Stimulated activated memory B cell treated with anti-CD40 and anti-IgM and Interleukin-4, amounts not matched to agents 10 μg/mL and 1 μg/mL and 100 μg/mL, for 72 hours (primary cell): ENCODE measurements around the gene NALCN.
"Not testable (repeated sequence)": the region's sequence is repeated elsewhere in the genome, so short reads cannot be mapped to it uniquely, and the experiment has no call there.

ENCODE experiments used
- ATAC-seq: fragments of 150-1000 bp; cut with Tn5 transposase; 2 replicates; pipeline ENCODE4 v1.10.0; 2021
- H3K27ac Mint-ChIP-seq: one replicate; pipeline ENCODE4 v1.8.0; 2022; ENCODE audit warnings: mild to moderate bottlenecking, mixed read lengths
- H3K27me3 Mint-ChIP-seq: one replicate; pipeline ENCODE4 v1.8.0; 2022; ENCODE audit warnings: mixed read lengths
- H3K36me3 Mint-ChIP-seq: one replicate; pipeline ENCODE4 v1.8.0; 2022; ENCODE audit warnings: mixed read lengths
- H3K4me1 Mint-ChIP-seq: one replicate; pipeline ENCODE4 v1.8.0; 2022; ENCODE audit warnings: mixed read lengths
- H3K4me3 Mint-ChIP-seq: one replicate; pipeline ENCODE4 v1.8.0; 2022; ENCODE audit warnings: mild to moderate bottlenecking, moderate library complexity, mixed read lengths
- H3K9me3 Mint-ChIP-seq: one replicate; pipeline ENCODE4 v1.8.0; 2022; ENCODE audit warnings: mixed read lengths

Gene NALCN

GRCh38 chr13:101327871-101328270, 88.4 kb downstream of the NALCN start:
- Mint-ChIP-seq H3K36me3 (no peaks in the 10 kb centered on the region), H3K27me3 (no peaks in the 10 kb centered on the region), H3K4me3 (no peak overlapping the region), H3K27ac (no peak overlapping the region), H3K4me1 (no peaks in the 10 kb centered on the region), H3K9me3 (no peaks in the 10 kb centered on the region)
- ATAC-seq: no peak

DNA sequence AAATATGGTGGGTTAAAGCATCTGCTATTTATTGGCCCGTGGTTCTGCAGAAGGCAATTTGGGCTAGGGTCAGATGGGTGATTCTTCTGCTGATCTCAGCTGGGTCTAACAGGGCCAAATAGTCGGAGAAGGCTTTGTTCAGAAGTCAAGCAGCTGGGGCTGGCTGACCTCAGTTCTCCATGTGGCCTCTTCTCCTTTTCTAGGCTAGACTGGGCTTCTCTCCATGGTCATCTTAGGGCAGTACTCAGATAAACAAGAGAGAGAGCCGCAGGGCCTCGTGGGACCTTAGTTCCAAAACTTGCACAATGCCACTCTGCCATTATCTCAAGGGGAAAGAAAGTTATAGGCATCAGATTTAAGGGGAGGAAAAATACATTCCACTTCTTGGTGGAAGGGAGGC, 89.6 kb downstream of the NALCN start:
- no peak overlapping the region for H3K27ac Mint-ChIP-seq
- no peaks in the 10 kb centered on the region for H3K27me3 Mint-ChIP-seq
- H3K36me3 Mint-ChIP-seq: no peaks in the 10 kb centered on the region
- no peaks in the 10 kb centered on the region for H3K4me1 Mint-ChIP-seq
- H3K9me3 Mint-ChIP-seq: no peaks in the 10 kb centered on the region
- ATAC-seq: no peak
- no peak overlapping the region for H3K4me3 Mint-ChIP-seq

DNA sequence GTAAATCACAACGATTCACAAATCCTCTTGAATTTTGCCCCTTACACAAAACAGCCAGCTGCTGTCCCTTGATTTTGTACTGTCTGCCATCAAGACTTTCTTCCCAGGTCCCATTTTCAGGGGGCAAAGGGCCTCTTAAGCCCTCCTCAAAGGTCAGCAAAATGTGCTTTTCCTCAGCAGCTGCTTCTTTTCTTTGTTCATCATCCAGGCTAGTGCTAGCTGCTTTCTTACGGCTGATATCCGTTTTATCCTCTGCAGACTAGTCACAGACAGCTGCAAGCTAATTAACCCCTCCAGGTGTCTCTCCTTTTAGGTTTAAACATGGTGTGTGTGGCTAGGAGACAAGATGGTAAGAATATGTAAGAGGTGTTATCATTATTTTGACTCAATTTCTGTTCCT, 90.9 kb downstream of the NALCN start:
- no peak for ATAC-seq
- H3K4me1 Mint-ChIP-seq: no peaks in the 10 kb centered on the region
- H3K36me3 Mint-ChIP-seq: no peaks in the 10 kb centered on the region
- H3K4me3 Mint-ChIP-seq: no peak overlapping the region
- no peaks in the 10 kb centered on the region for H3K27me3 Mint-ChIP-seq
- H3K27ac Mint-ChIP-seq: no peak overlapping the region
- H3K9me3 Mint-ChIP-seq: no peaks in the 10 kb centered on the region

DNA sequence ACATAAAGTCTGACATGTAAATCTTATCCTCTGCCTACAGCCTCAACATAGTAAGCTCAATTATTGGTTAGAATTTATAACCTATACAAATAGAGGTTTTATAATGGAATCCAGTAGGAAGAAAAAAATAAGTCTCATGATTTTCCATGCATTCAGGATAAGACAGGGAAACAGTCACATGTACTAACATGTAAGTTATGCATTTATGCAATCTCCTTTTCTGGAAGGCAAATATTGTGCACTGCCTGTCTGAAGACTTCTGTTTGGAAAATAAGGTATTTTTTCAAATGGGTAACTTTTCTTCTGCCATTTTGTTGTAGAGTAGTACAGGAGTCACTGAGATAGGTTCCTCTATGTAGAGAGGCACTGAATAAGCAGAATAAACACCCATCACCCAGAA, 92.7 kb downstream of the NALCN start:
- no peaks in the 10 kb centered on the region for H3K36me3 Mint-ChIP-seq
- H3K4me3 Mint-ChIP-seq: no peak overlapping the region
- H3K9me3 Mint-ChIP-seq: no peaks in the 10 kb centered on the region
- no peak for ATAC-seq
- H3K27me3 Mint-ChIP-seq: no peaks in the 10 kb centered on the region
- no peaks in the 10 kb centered on the region for H3K4me1 Mint-ChIP-seq
- no peak overlapping the region for H3K27ac Mint-ChIP-seq

- Mint-ChIP-seq H3K27ac (no peak overlapping the region), H3K4me1 (no peaks in the 10 kb centered on the region), H3K4me3 (no peak overlapping the region), H3K27me3 (no peaks in the 10 kb centered on the region), H3K36me3 (no peaks in the 10 kb centered on the region), H3K9me3 (no peaks in the 10 kb centered on the region)
- ATAC-seq: no peak
Observed at GRCh38 chr13:101317986-101318523, 98.3 kb downstream of the NALCN start.

- not testable (repeated sequence) for H3K9me3 Mint-ChIP-seq, H3K27me3 Mint-ChIP-seq, ATAC-seq, H3K4me3 Mint-ChIP-seq, H3K4me1 Mint-ChIP-seq, H3K27ac Mint-ChIP-seq, H3K36me3 Mint-ChIP-seq
Observed at GRCh38 chr13:101313479-101313878, 102.8 kb downstream of the NALCN start.

DNA sequence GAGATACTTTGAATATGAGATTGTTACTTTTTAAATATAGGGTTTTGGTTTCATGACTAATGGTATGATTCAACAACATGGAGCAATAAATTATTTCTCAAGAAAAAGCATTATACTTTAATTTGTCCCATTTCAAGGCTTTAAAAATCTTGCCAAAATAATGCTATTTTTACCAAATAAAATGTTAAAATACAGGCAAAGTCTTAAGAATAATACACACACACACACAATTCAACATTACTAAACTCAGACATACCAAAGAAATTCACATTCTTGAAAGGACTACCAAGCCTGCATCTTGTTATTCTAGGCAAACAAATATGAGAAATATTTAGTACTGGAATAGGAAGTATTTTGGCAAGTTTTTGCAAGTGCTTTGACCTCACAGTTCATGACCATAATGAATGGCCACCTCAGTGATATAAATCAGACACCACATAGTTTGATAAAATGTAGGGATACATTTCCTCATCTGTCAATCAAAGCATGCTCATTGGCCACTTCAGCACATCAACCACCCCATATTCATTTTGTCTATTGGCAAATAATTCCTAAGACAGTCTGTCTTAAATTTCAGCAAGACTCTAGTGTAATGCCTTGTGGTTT, 107.2 kb downstream of the NALCN start:
- Mint-ChIP-seq H3K27me3 (no peaks in the 10 kb centered on the region), H3K9me3 (no peaks in the 10 kb centered on the region), H3K4me3 (no peak overlapping the region), H3K36me3 (no peaks in the 10 kb centered on the region), H3K4me1 (no peaks in the 10 kb centered on the region), H3K27ac (no peak overlapping the region)
- no peak for ATAC-seq

DNA sequence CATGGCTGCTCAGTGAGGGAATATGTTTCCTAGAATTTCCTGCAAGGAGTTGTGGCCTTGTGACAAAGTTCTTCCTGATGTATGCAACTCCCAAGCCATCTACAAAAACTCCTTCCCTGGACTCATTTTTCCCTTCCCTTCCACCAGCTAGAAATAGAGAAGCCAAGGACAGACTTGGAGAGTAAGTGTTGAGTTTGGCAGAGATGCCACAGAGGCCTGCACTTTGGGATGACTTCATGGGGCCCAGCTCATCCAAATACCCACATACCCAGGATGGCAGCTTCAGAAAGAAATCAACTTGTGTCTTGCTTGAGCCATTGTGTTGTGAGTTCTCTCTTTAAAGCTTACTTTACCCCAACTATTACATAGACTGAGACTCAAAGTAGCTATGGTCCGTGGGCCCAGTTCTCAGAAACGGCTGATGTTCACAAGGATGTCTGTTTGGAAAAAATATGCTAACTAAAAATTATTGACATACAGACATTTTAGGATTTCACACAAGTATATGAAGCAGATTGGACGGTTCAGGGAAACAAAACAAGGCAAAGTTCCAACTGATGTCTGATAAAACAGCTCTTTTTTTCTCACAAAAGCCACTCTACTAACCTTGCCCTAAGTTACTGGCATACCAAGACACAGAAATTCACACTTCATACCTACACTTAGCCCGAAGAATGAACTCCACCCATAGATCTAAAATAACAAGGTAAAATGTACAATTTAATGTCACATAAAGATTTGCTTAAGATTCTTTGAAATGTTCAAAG, 107.9 kb downstream of the NALCN start:
- H3K9me3 Mint-ChIP-seq: no peaks in the 10 kb centered on the region
- H3K27me3 Mint-ChIP-seq: no peaks in the 10 kb centered on the region
- no peaks in the 10 kb centered on the region for H3K36me3 Mint-ChIP-seq
- H3K27ac Mint-ChIP-seq: no peak overlapping the region
- ATAC-seq: no peak
- no peaks in the 10 kb centered on the region for H3K4me1 Mint-ChIP-seq
- no peak overlapping the region for H3K4me3 Mint-ChIP-seq

DNA sequence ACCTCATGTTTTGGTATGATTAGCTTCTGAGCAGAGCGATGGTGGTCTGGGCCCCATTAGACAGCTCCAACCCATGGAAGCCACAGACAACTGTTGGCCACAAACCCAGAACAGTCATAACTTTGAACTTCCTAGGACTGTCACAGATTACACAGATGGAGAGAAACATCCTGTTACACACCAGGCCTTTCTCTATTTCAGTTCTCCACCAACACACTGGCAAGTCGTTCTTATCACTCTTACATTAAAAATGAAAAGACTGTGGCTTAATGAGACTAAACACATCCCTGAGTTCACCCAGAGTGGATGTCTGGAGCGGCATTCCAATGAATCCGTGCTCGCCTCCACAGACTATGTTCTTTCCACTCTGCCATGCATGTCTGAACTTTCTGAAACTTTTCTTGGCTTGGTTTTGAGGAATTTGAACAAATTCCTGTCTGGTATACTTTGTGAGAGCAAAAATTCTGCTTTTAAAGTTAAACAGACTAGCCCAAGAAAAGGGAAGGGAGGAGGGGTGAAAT, 109.1 kb downstream of the NALCN start:
- no peaks in the 10 kb centered on the region for H3K9me3 Mint-ChIP-seq
- no peak overlapping the region for H3K27ac Mint-ChIP-seq
- no peaks in the 10 kb centered on the region for H3K4me1 Mint-ChIP-seq
- H3K36me3 Mint-ChIP-seq: no peaks in the 10 kb centered on the region
- H3K27me3 Mint-ChIP-seq: no peaks in the 10 kb centered on the region
- no peak overlapping the region for H3K4me3 Mint-ChIP-seq
- ATAC-seq: no peak

DNA sequence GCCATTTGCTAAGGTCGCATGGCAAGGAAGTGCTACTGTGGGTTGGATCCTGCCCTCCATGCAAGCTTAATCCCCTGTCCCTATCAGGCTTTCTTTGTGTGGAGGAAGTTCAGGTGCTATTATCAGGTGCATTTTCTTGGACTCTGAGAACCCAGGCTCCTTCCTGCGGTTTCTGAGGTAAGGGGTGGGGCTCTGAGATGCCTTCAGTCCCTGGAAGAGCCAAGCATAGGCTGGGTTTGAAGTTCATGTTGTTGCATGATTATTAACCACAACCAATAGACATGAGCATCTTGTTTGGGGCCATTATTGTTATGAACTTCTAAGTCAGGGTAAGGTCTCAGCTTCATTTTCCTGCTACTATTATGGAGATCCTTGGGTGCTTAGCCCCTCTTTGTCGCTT, 109.5 kb downstream of the NALCN start:
- ATAC-seq: no peak
- no peaks in the 10 kb centered on the region for H3K27me3 Mint-ChIP-seq
- no peaks in the 10 kb centered on the region for H3K9me3 Mint-ChIP-seq
- no peak overlapping the region for H3K4me3 Mint-ChIP-seq
- H3K36me3 Mint-ChIP-seq: no peaks in the 10 kb centered on the region
- H3K4me1 Mint-ChIP-seq: no peaks in the 10 kb centered on the region
- no peak overlapping the region for H3K27ac Mint-ChIP-seq

GRCh38 chr13:101305981-101306411, 110.3 kb downstream of the NALCN start:
- H3K4me3 Mint-ChIP-seq: no peak overlapping the region
- no peaks in the 10 kb centered on the region for H3K36me3 Mint-ChIP-seq
- no peaks in the 10 kb centered on the region for H3K4me1 Mint-ChIP-seq
- no peak for ATAC-seq
- no peak overlapping the region for H3K27ac Mint-ChIP-seq
- no peaks in the 10 kb centered on the region for H3K9me3 Mint-ChIP-seq
- H3K27me3 Mint-ChIP-seq: no peaks in the 10 kb centered on the region

GRCh38 chr13:101303521-101303920, 112.8 kb downstream of the NALCN start:
- no peak for ATAC-seq
- Mint-ChIP-seq H3K4me1 (no peaks in the 10 kb centered on the region), H3K27ac (no peak overlapping the region), H3K36me3 (no peaks in the 10 kb centered on the region), H3K4me3 (no peak overlapping the region), H3K27me3 (no peaks in the 10 kb centered on the region), H3K9me3 (no peaks in the 10 kb centered on the region)

DNA sequence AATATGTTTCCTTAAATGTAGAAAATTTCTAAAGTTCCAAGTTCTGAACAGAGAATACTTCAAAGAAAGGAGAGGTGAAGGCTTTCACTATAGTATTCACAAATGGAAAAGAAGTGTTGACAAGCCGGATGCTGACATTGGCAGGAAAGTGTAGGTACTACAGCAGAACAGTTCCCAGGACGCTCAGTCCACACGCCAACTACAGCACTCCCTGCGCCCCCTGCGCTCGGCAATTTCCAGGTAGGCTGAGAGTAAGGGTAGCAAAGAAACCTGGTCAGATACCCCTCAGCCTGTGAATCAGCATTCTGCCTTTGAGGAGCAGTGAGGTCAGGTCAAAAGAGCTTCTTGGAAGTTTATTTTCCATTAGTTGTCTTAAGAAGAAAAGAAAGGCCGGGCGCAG, 115.3 kb downstream of the NALCN start:
- no peak for ATAC-seq
- no peaks in the 10 kb centered on the region for H3K36me3 Mint-ChIP-seq
- H3K9me3 Mint-ChIP-seq: no peaks in the 10 kb centered on the region
- no peak overlapping the region for H3K27ac Mint-ChIP-seq
- H3K4me1 Mint-ChIP-seq: no peaks in the 10 kb centered on the region
- no peak overlapping the region for H3K4me3 Mint-ChIP-seq
- H3K27me3 Mint-ChIP-seq: no peaks in the 10 kb centered on the region

DNA sequence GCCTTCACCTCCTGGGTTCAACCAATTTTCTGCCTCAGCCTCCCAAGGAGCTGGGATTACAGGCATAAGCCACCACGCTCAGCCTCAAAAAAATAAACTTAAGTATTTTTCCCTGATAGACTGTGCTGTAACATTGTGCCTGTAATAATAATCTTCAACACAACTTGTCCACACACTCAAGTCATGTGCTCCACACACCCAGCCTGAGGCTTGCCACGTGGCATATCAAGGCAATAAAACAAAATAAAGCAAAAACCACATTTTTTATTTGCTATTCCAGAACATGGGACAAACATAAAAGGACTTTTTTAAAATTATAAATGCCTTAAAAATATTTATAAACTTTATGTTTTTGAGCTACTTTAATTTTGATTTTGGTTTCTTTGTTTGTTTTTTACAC, 115.8 kb downstream of the NALCN start:
- H3K27ac Mint-ChIP-seq: no peak overlapping the region
- no peak for ATAC-seq
- no peaks in the 10 kb centered on the region for H3K36me3 Mint-ChIP-seq
- H3K4me3 Mint-ChIP-seq: no peak overlapping the region
- H3K4me1 Mint-ChIP-seq: no peaks in the 10 kb centered on the region
- no peaks in the 10 kb centered on the region for H3K27me3 Mint-ChIP-seq
- no peaks in the 10 kb centered on the region for H3K9me3 Mint-ChIP-seq

DNA sequence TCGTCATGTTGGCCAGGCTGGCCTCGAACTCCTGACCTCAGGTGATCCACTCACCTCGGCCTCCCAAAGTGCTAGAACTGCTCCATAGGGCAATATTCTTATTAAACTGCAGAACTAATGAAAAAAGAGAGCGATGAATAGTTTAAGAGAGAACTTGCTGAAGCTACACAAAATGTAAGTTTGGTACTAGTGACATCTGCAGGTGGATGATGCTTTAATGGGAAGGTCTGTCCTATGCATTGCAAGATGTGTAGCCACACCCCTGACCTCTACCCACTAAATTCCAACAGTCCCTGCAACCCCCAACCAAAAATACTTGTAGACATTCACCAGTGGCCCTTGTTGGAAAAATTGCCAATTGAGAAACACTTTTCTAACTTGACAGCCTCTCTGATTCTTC, 117.8 kb downstream of the NALCN start:
- ATAC-seq: no peak
- Mint-ChIP-seq H3K27me3 (no peaks in the 10 kb centered on the region), H3K9me3 (peaks cover 4% of the 10 kb centered on the region), H3K36me3 (no peaks in the 10 kb centered on the region), H3K4me1 (no peaks in the 10 kb centered on the region), H3K4me3 (no peak overlapping the region), H3K27ac (no peak overlapping the region)

GRCh38 chr13:101297794-101298193, 118.5 kb downstream of the NALCN start:
- Mint-ChIP-seq H3K9me3 (peaks cover 4% of the 10 kb centered on the region), H3K4me1 (no peaks in the 10 kb centered on the region), H3K4me3 (no peak overlapping the region), H3K27ac (no peak overlapping the region), H3K36me3 (no peaks in the 10 kb centered on the region), H3K27me3 (no peaks in the 10 kb centered on the region)
- no peak for ATAC-seq
